CD4-positive, alpha-beta T cell treated with Interleukin-12 subunit alpha and Interleukin-12 subunit beta, for 1 hour (primary cell): ENCODE results near the gene ATXN7L3.

Experiments used
- DNase-seq: peaks from one replicate; pipeline ENCODE4 v3.0.0-alpha.2; 2020

ATXN7L3 gene

GRCh38 chr17:44218344-44219107 is 18.8 kb upstream of the ATXN7L3 start:
- peak; percentile 92 for DNase-seq

- DNase-seq, result peak; percentile 8
Observed at GRCh38 chr17:44217738-44218343, 18.2 kb upstream of the ATXN7L3 start.

GRCh38 chr17:44216694-44217093 is 17.0 kb upstream of the ATXN7L3 start:
- DNase-seq, result no peak

- peak; percentile 58 for DNase-seq
Observed at GRCh38 chr17:44216173-44216572, 16.5 kb upstream of the ATXN7L3 start.

- DNase-seq, result no peak
Observed at GRCh38 chr17:44214896-44215295, 15.2 kb upstream of the ATXN7L3 start.

GRCh38 chr17:44214230-44214494 is 14.5 kb upstream of the ATXN7L3 start:
- no peak for DNase-seq

GRCh38 chr17:44213403-44214229 is 13.9 kb upstream of the ATXN7L3 start:
- DNase-seq, result no peak

- DNase-seq, result no peak
Observed at GRCh38 chr17:44212507-44213402, 13.1 kb upstream of the ATXN7L3 start.

GRCh38 chr17:44211281-44212265 is 11.9 kb upstream of the ATXN7L3 start:
- DNase-seq, result no peak

- peak; percentile 94 for DNase-seq
Observed at GRCh38 chr17:44210342-44211192, 10.9 kb upstream of the ATXN7L3 start.

- peak; percentile 25 for DNase-seq
Observed at GRCh38 chr17:44209786-44210341, 10.2 kb upstream of the ATXN7L3 start.

GRCh38 chr17:44207743-44208142 is 8.1 kb upstream of the ATXN7L3 start:
- no peak for DNase-seq

- no peak for DNase-seq
Observed at GRCh38 chr17:44207319-44207718, 7.6 kb upstream of the ATXN7L3 start.

GRCh38 chr17:44206825-44207155 is 7.1 kb upstream of the ATXN7L3 start:
- no peak for DNase-seq

GRCh38 chr17:44205962-44206824 is 6.5 kb upstream of the ATXN7L3 start:
- DNase-seq, result no peak

GRCh38 chr17:44204441-44204882 is 4.8 kb upstream of the ATXN7L3 start:
- DNase-seq, result no peak

- peak; percentile 70 for DNase-seq
Observed at GRCh38 chr17:44203731-44204440, 4.2 kb upstream of the ATXN7L3 start.

- no peak for DNase-seq
Observed at GRCh38 chr17:44202756-44203155, 3.1 kb upstream of the ATXN7L3 start.
